ENCODE measurements around the gene ANXA5.

DNA sequence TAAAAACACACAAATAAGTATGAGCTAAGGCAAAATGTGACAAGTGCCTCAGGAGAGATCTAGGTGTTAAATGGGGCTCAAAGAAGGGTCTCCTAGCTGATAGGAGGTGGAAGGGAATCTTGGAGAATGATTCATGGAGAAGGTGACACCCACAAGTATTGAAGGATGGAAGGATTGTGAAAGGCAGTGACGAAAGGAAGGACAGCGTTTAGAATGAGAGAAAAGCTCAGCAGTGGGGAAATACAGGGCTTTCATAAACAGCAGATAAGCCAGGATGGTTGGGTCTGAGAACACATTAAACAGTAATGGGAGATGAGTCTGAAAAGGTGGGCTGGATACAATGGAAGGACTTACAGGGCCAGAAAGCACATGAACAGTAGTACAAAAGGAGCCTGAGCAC lies 11.5 kb downstream of the ANXA5 start:
- TF ChIP-seq, protein P1, sequence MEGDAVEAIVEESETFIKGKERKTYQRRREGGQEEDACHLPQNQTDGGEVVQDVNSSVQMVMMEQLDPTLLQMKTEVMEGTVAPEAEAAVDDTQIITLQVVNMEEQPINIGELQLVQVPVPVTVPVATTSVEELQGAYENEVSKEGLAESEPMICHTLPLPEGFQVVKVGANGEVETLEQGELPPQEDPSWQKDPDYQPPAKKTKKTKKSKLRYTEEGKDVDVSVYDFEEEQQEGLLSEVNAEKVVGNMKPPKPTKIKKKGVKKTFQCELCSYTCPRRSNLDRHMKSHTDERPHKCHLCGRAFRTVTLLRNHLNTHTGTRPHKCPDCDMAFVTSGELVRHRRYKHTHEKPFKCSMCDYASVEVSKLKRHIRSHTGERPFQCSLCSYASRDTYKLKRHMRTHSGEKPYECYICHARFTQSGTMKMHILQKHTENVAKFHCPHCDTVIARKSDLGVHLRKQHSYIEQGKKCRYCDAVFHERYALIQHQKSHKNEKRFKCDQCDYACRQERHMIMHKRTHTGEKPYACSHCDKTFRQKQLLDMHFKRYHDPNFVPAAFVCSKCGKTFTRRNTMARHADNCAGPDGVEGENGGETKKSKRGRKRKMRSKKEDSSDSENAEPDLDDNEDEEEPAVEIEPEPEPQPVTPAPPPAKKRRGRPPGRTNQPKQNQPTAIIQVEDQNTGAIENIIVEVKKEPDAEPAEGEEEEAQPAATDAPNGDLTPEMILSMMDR (conservative IDR thresholded peaks at IDR 0.05; ENCODE audit: low read depth in 2 of 2), result no peak
- no peak for TF ChIP-seq EZH2 (IDR thresholded peaks at IDR 0.05; ENCODE audit: low read depth, unreplicated experiment)
